ENCODE measurements around the gene ITGAX.
"Not testable (repeated sequence)": the region's sequence is repeated elsewhere in the genome, so short reads cannot be mapped to it uniquely, and the experiment has no call there.

Gene ITGAX

GRCh38 chr16:31416371-31416770 lies 61.4 kb downstream of the ITGAX start:
- no peak for TF ChIP-seq GABPA (IDR thresholded peaks at IDR 0.05; ENCODE audit: low read depth)
- no peak for TF ChIP-seq POLR2AphosphoS5 (IDR thresholded peaks at IDR 0.05; ENCODE audit: low read depth)
- TF ChIP-seq REST (IDR thresholded peaks at IDR 0.05; ENCODE audit: insufficient replicate concordance, low read depth), result no peak
- TF ChIP-seq, protein P1, sequence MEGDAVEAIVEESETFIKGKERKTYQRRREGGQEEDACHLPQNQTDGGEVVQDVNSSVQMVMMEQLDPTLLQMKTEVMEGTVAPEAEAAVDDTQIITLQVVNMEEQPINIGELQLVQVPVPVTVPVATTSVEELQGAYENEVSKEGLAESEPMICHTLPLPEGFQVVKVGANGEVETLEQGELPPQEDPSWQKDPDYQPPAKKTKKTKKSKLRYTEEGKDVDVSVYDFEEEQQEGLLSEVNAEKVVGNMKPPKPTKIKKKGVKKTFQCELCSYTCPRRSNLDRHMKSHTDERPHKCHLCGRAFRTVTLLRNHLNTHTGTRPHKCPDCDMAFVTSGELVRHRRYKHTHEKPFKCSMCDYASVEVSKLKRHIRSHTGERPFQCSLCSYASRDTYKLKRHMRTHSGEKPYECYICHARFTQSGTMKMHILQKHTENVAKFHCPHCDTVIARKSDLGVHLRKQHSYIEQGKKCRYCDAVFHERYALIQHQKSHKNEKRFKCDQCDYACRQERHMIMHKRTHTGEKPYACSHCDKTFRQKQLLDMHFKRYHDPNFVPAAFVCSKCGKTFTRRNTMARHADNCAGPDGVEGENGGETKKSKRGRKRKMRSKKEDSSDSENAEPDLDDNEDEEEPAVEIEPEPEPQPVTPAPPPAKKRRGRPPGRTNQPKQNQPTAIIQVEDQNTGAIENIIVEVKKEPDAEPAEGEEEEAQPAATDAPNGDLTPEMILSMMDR (IDR thresholded peaks at IDR 0.05; ENCODE audit: insufficient read depth, low read length), result no peak
- no peak for DNase-seq (ENCODE audit: low read depth in 1 of 2, low spot score in 1 of 2)
- no peaks in the 10 kb centered on the region for H3K27me3 ChIP-seq (ENCODE audit: insufficient read depth, poor library complexity, severe bottlenecking)
- H3K27ac ChIP-seq (replicated peaks), result no peak overlapping the region
- no peak overlapping the region for H3K4me3 ChIP-seq (replicated peaks; ENCODE audit: insufficient read depth, low read length)

- not testable (repeated sequence) for H3K4me3 ChIP-seq (replicated peaks; ENCODE audit: insufficient read depth, low read length); H3K27ac ChIP-seq (replicated peaks); H3K27me3 ChIP-seq (ENCODE audit: insufficient read depth, poor library complexity, severe bottlenecking); DNase-seq (ENCODE audit: low read depth in 1 of 2, low spot score in 1 of 2)
Observed at GRCh38 chr16:31417036-31417435, 62.1 kb downstream of the ITGAX start.

DNA sequence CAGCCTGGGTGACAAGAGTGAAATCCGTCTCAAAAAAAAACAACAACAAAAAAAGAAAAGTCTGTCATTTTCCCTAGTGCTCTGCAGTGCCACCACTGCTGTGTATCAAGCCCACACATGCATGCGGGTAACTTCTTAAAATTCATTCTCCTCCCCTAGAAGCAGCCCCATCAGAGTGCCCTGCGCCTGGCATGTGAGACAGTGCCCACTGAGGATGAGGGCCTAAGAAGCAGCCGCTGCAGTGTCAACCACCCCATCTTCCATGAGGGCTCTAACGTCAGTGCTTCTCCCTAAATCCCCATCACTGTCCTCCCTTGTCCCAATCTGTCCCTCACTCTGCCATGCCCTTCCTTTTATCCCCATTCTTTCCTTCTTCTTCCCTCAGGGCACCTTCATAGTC lies 62.9 kb downstream of the ITGAX start:
- TF ChIP-seq SPI1 (IDR thresholded peaks at IDR 0.05; ENCODE audit: borderline replicate concordance, low read depth) (no peak), POLR2AphosphoS5 (IDR thresholded peaks at IDR 0.05; ENCODE audit: low read depth) (no peak), GABPA (IDR thresholded peaks at IDR 0.05; ENCODE audit: low read depth) (no peak)
- Histone ChIP-seq H3K27ac (replicated peaks) (no peak overlapping the region), H3K27me3 (ENCODE audit: insufficient read depth, poor library complexity, severe bottlenecking) (no peaks in the 10 kb centered on the region), H3K4me3 (replicated peaks; ENCODE audit: insufficient read depth, low read length) (no peak overlapping the region)
- DNase-seq (ENCODE audit: low read depth in 1 of 2, low spot score in 1 of 2), result no peak

DNA sequence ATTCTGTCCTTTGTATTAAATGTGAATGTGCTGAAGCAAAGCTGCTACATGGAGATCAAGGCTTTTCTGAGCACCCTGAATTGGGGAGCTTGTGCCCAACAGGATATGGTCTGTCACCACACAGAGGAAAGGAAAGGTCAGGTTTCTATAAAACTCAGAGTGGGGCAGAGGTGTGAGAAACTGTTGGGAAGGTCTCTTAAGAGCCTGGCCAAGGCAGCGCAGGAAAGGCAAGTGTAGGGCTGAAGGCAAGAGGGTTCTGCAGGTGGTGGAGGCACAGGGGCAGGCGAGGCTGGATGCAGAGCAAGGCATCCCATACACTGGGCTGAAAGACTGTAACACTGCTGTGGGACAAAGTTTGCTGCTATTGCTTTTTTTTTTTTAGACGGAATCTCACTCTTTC lies 65.1 kb downstream of the ITGAX start:
- Histone ChIP-seq H3K27ac (replicated peaks) (no peak overlapping the region), H3K4me3 (replicated peaks; ENCODE audit: insufficient read depth, low read length) (no peak overlapping the region), H3K27me3 (ENCODE audit: insufficient read depth, poor library complexity, severe bottlenecking) (no peaks in the 10 kb centered on the region)
- DNase-seq (ENCODE audit: low read depth in 1 of 2, low spot score in 1 of 2), result no peak
- TF ChIP-seq REST (IDR thresholded peaks at IDR 0.05; ENCODE audit: insufficient replicate concordance, low read depth) (no peak), GABPA (IDR thresholded peaks at IDR 0.05; ENCODE audit: low read depth) (no peak), POLR2AphosphoS5 (IDR thresholded peaks at IDR 0.05; ENCODE audit: low read depth) (no peak), SPI1 (IDR thresholded peaks at IDR 0.05; ENCODE audit: borderline replicate concordance, low read depth) (no peak)
- TF ChIP-seq, protein P1 (IDR thresholded peaks at IDR 0.05; ENCODE audit: insufficient read depth, low read length), result no peak

DNA sequence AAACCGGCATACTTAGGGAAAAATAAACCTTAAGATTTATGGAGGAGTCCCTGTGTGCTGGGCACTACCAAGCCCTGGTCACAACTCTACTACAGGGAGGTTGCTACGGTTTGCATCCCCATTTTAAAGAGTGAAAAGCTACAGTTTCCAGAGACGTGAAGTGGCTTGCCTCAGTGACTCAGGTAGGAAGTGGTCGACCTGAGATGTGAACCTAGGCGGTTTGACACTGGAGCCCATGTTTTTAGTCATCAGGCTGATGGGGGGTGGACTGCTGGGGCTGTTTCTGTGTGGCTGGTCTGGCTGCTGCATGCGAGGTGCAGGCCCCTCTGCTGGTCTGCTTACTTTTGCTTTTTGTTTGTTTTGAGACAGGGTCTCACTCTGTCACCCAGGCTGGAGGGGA lies 66.6 kb downstream of the ITGAX start:
- Histone ChIP-seq H3K27me3 (ENCODE audit: insufficient read depth, poor library complexity, severe bottlenecking) (no peaks in the 10 kb centered on the region), H3K27ac (replicated peaks) (no peak overlapping the region)
- no peak for DNase-seq (ENCODE audit: low read depth in 1 of 2, low spot score in 1 of 2)

More for the DNA sequence above, 66.6 kb downstream of the ITGAX start:
- H3K4me3 ChIP-seq (replicated peaks; ENCODE audit: insufficient read depth, low read length), result no peak overlapping the region
- no peak for TF ChIP-seq POLR2AphosphoS5 (IDR thresholded peaks at IDR 0.05; ENCODE audit: low read depth)
- TF ChIP-seq SPI1 (IDR thresholded peaks at IDR 0.05; ENCODE audit: borderline replicate concordance, low read depth), result no peak
- TF ChIP-seq REST (IDR thresholded peaks at IDR 0.05; ENCODE audit: insufficient replicate concordance, low read depth), result no peak
- TF ChIP-seq, protein P1 (IDR thresholded peaks at IDR 0.05; ENCODE audit: insufficient read depth, low read length), result no peak
- TF ChIP-seq GABPA (IDR thresholded peaks at IDR 0.05; ENCODE audit: low read depth), result no peak
